Liver (tissue), 9 donors: ENCODE data around the gene NAGLU. TPM values are rescaled to one million over a fixed set of nuclear protein-coding genes. Genes with fewer than 3 reads are reported as not detected.

Source experiments
- DNase-seq: peaks from one replicate; pipeline ENCODE4 v3.0.0-alpha.2; 2017; ENCODE audit warnings: low spot score
- H3K27ac ChIP-seq, 2 donors: one replicate each; pipeline ENCODE4 v1.7.0; 2013; ENCODE audit warnings: inconsistent platforms in 2 of 2, low read length in 2 of 2, control low read depth in 1 of 2, low read depth in 1 of 2, mild to moderate bottlenecking in 1 of 2
- H3K27me3 ChIP-seq, 4 donors: one replicate each; pipeline versions ENCODE4 v1.6.1 to v1.7.0; 2013; ENCODE audit warnings: low read length in 3 of 4, inconsistent platforms in 1 of 4, mild to moderate bottlenecking in 1 of 4, moderate library complexity in 1 of 4; ENCODE audit not compliant: control insufficient read depth in 4 of 4, insufficient read depth in 4 of 4
- H3K36me3 ChIP-seq, 4 donors: one replicate each; pipeline versions ENCODE4 v1.6.1 to v1.7.0; 2013; ENCODE audit warnings: low read length in 3 of 4, mild to moderate bottlenecking in 3 of 4, low read depth in 1 of 4, moderate library complexity in 1 of 4; ENCODE audit not compliant: control insufficient read depth in 4 of 4, insufficient read depth in 3 of 4
- H3K4me1 ChIP-seq, 4 donors: one replicate each; pipeline versions ENCODE4 v1.6.1 to v1.7.0; 2013; ENCODE audit warnings: low read length in 3 of 4, mild to moderate bottlenecking in 3 of 4, moderate library complexity in 1 of 4; ENCODE audit not compliant: control insufficient read depth in 4 of 4, insufficient read depth in 4 of 4
- H3K4me3 ChIP-seq, 3 donors: one replicate each; pipeline versions ENCODE4 v1.6.1 to v1.7.0; 2013; ENCODE audit warnings: low read length in 3 of 3, control low read depth in 1 of 3, low read depth in 1 of 3, mild to moderate bottlenecking in 1 of 3
- H3K9ac ChIP-seq, 2 donors: one replicate each; pipeline ENCODE4 v1.7.0; 2013; ENCODE audit warnings: low read length in 2 of 2, mild to moderate bottlenecking in 2 of 2, moderate library complexity in 2 of 2, control low read depth in 1 of 2, low read depth in 1 of 2
- H3K9me3 ChIP-seq, 4 donors: one replicate each; pipeline versions ENCODE4 v1.6.1 to v1.7.0; 2013; ENCODE audit warnings: low read length in 3 of 4; ENCODE audit not compliant: control insufficient read depth in 4 of 4
- ATF3 ChIP-seq: IDR thresholded peaks from 2 replicates; pipeline ENCODE4 v1.6.1; 2016; ENCODE audit warnings: antibody characterized with exemption
- EGR1 ChIP-seq, 2 donors: IDR thresholded peaks; 2 replicates each; pipeline ENCODE4 v1.6.1; 2016 to 2018; ENCODE audit warnings: antibody characterized with exemption in 2 of 2, low read depth in 2 of 2
- FOXA1 ChIP-seq: IDR thresholded peaks from 2 replicates; pipeline ENCODE4 v1.6.1; 2016; ENCODE audit warnings: antibody characterized with exemption
- FOXA2 ChIP-seq: IDR thresholded peaks from 2 replicates; pipeline ENCODE4 v1.6.1; 2016; ENCODE audit warnings: antibody characterized with exemption
- GABPA ChIP-seq, 2 donors: IDR thresholded peaks in 1 of 2; conservative IDR thresholded peaks in 1 of 2; 2 replicates each; pipeline ENCODE4 v1.6.1; 2016; ENCODE audit warnings: antibody characterized with exemption in 2 of 2, mild to moderate bottlenecking in 1 of 2, moderate library complexity in 1 of 2
- HNF4A ChIP-seq, 2 donors: conservative IDR thresholded peaks; 2 replicates each; pipeline ENCODE4 v1.6.1; 2016; ENCODE audit warnings: antibody characterized with exemption in 2 of 2, mild to moderate bottlenecking in 2 of 2
- HNF4G ChIP-seq: IDR thresholded peaks from 2 replicates; pipeline ENCODE4 v1.6.1; 2016; ENCODE audit warnings: antibody characterized with exemption
- JUND ChIP-seq, 2 donors: IDR thresholded peaks; 2 replicates each; pipeline ENCODE4 v1.6.1; 2016; ENCODE audit warnings: antibody characterized with exemption in 2 of 2
- MAX ChIP-seq: IDR thresholded peaks from 2 replicates; pipeline ENCODE4 v1.6.1; 2016; ENCODE audit warnings: antibody characterized with exemption
- NR2F2 ChIP-seq: IDR thresholded peaks from 2 replicates; pipeline ENCODE4 v1.6.1; 2016; ENCODE audit warnings: antibody characterized with exemption
- RAD21 ChIP-seq, 2 donors: IDR thresholded peaks; 2 replicates each; pipeline ENCODE4 v1.6.1; 2016; ENCODE audit warnings: antibody characterized with exemption in 2 of 2, mild to moderate bottlenecking in 2 of 2
- REST ChIP-seq: IDR thresholded peaks from 2 replicates; pipeline ENCODE4 v1.6.1; 2016; ENCODE audit warnings: antibody characterized with exemption, mild to moderate bottlenecking
- RXRA ChIP-seq, 2 donors: IDR thresholded peaks; 2 replicates each; pipeline ENCODE4 v1.6.1; 2017 to 2018; ENCODE audit warnings: antibody characterized with exemption in 2 of 2, mild to moderate bottlenecking in 1 of 2
- SP1 ChIP-seq: IDR thresholded peaks from 2 replicates; pipeline ENCODE4 v1.6.1; 2018; ENCODE audit warnings: antibody characterized with exemption, mild to moderate bottlenecking
- TAF1 ChIP-seq: conservative IDR thresholded peaks from 2 replicates; pipeline ENCODE4 v1.6.1; 2016; ENCODE audit warnings: antibody characterized with exemption, mild to moderate bottlenecking
- YY1 ChIP-seq: IDR thresholded peaks from 2 replicates; pipeline ENCODE4 v1.6.1; 2016; ENCODE audit warnings: antibody characterized with exemption, mild to moderate bottlenecking
- WGBS: extraction: QIAGEN DNeasy Blood & Tissue Kit; methylation state at CpG from one replicate; pipeline ENCODE4 v1.1.7; 2013; 5-methylcytosine and 5-hydroxymethylcytosine counted together
- polyA plus RNA-seq, 2 donors: library from polyadenylated mRNA; stranded (reverse) in 1 of 2; unstranded in 1 of 2; fragments of 200-250 nt in 1 of 2; fragments of >200 nt in 1 of 2; fragmentation: Nextera tagmentation in 1 of 2; extraction: Ambion mirVana in 1 of 2; gene quantifications; one replicate each; pipeline versions ENCODE4 v1.2.1 to v1.2.3, GENCODE V29; 2013 to 2015
- total RNA-seq, 2 donors: library from RNA; depleted of rRNA; stranded (reverse); fragments of >200 nt; gene quantifications; one replicate each; pipeline ENCODE4 v1.2.3, GENCODE V29; 2014
- TF ChIP-seq, protein P1 (sequence below): fragments of 150-350 bp; IDR thresholded peaks from 2 replicates; pipeline ENCODE4 v1.5.1; 2017; ENCODE audit warnings: improper control_type of control experiment, low read depth, low read length; ENCODE audit not compliant: missing input control
- TF ChIP-seq, protein P2 (sequence below): IDR thresholded peaks from 2 replicates; pipeline ENCODE4 v1.6.1; 2016; ENCODE audit warnings: antibody characterized with exemption
- donor health status: healthy.
- donor health status: healthy.
- donor health status: healthy.
- donor health status: healthy.
- donor health status: healthy.

Gene NAGLU
- total and polyA plus RNA-seq, 4 donors: 15.5 to 41.2 (median 28.9) TPM

GRCh38 chr17:42498828-42499227 lies 37.2 kb upstream of the NAGLU start:
- Histone ChIP-seq H3K9ac (no peak overlapping the region), H3K27ac (no peak overlapping the region), H3K4me3 (no peak overlapping the region), H3K36me3 (peaks cover 12 to 73% (median 49%) of the 10 kb centered on the region in 4 donors), H3K9me3 (no peaks in the 10 kb centered on the region), H3K4me1 (no peaks in the 10 kb centered on the region), H3K27me3 (no peaks in the 10 kb centered on the region)
- TF ChIP-seq HNF4G: no peak
- TF ChIP-seq, protein P1, sequence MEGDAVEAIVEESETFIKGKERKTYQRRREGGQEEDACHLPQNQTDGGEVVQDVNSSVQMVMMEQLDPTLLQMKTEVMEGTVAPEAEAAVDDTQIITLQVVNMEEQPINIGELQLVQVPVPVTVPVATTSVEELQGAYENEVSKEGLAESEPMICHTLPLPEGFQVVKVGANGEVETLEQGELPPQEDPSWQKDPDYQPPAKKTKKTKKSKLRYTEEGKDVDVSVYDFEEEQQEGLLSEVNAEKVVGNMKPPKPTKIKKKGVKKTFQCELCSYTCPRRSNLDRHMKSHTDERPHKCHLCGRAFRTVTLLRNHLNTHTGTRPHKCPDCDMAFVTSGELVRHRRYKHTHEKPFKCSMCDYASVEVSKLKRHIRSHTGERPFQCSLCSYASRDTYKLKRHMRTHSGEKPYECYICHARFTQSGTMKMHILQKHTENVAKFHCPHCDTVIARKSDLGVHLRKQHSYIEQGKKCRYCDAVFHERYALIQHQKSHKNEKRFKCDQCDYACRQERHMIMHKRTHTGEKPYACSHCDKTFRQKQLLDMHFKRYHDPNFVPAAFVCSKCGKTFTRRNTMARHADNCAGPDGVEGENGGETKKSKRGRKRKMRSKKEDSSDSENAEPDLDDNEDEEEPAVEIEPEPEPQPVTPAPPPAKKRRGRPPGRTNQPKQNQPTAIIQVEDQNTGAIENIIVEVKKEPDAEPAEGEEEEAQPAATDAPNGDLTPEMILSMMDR: no peak
- TF ChIP-seq YY1: no peak
- no peak for TF ChIP-seq FOXA2
- TF ChIP-seq SP1: no peak
- TF ChIP-seq NR2F2: no peak
- no peak for TF ChIP-seq RXRA (IDR thresholded peaks at IDR 0.05)
- TF ChIP-seq EGR1 (IDR thresholded peaks at IDR 0.05; ENCODE audit: low read depth in 2 of 2): no peak
- TF ChIP-seq, protein P2, sequence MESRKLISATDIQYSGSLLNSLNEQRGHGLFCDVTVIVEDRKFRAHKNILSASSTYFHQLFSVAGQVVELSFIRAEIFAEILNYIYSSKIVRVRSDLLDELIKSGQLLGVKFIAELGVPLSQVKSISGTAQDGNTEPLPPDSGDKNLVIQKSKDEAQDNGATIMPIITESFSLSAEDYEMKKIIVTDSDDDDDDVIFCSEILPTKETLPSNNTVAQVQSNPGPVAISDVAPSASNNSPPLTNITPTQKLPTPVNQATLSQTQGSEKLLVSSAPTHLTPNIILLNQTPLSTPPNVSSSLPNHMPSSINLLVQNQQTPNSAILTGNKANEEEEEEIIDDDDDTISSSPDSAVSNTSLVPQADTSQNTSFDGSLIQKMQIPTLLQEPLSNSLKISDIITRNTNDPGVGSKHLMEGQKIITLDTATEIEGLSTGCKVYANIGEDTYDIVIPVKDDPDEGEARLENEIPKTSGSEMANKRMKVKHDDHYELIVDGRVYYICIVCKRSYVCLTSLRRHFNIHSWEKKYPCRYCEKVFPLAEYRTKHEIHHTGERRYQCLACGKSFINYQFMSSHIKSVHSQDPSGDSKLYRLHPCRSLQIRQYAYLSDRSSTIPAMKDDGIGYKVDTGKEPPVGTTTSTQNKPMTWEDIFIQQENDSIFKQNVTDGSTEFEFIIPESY: no peak
- TF ChIP-seq MAX: no peak
- TF ChIP-seq TAF1: no peak
- TF ChIP-seq FOXA1: no peak
- TF ChIP-seq REST: no peak
- TF ChIP-seq RAD21 (IDR thresholded peaks at IDR 0.05): no peak
- TF ChIP-seq ATF3: no peak
- TF ChIP-seq JUND (IDR thresholded peaks at IDR 0.05): no peak
- TF ChIP-seq HNF4A (conservative IDR thresholded peaks at IDR 0.05): no peak
- no peak for DNase-seq
- 97% methylated on average over 4 of the region's 4 CpGs for WGBS

GRCh38 chr17:42502091-42502490 lies 34.0 kb upstream of the NAGLU start:
- Histone ChIP-seq H3K9me3 (no peaks in the 10 kb centered on the region), H3K4me3 (no peak overlapping the region), H3K9ac (no peak overlapping the region), H3K4me1 (no peaks in the 10 kb centered on the region), H3K27me3 (no peaks in the 10 kb centered on the region), H3K27ac (no peak overlapping the region), H3K36me3 (peaks cover 10 to 61% (median 38%) of the 10 kb centered on the region in 4 donors)
- 94% methylated on average over 5 of the region's 5 CpGs for WGBS
- DNase-seq: no peak
- no peak for TF ChIP-seq RAD21 (IDR thresholded peaks at IDR 0.05)
- no peak for TF ChIP-seq YY1
- TF ChIP-seq NR2F2: no peak
- no peak for TF ChIP-seq SP1
- TF ChIP-seq, protein P2: no peak
- TF ChIP-seq GABPA (IDR thresholded peaks at IDR 0.05 in 1 of 2, conservative IDR thresholded peaks at IDR 0.05 in 1 of 2): no peak
- TF ChIP-seq HNF4A (conservative IDR thresholded peaks at IDR 0.05): no peak
- TF ChIP-seq RXRA (IDR thresholded peaks at IDR 0.05): no peak
